AML-193 (cell line): Measurements from ENCODE around the gene ADGRG6.
"Not testable (repeated sequence)": the region's sequence is repeated elsewhere in the genome, so short reads cannot be mapped to it uniquely, and the experiment has no call there.

ENCODE experiments used
- DNase-seq, 2 experiments: peaks; one replicate each; lab custom pipeline; 2025; lab: John Stamatoyannopoulos, UW

ADGRG6 gene

DNA sequence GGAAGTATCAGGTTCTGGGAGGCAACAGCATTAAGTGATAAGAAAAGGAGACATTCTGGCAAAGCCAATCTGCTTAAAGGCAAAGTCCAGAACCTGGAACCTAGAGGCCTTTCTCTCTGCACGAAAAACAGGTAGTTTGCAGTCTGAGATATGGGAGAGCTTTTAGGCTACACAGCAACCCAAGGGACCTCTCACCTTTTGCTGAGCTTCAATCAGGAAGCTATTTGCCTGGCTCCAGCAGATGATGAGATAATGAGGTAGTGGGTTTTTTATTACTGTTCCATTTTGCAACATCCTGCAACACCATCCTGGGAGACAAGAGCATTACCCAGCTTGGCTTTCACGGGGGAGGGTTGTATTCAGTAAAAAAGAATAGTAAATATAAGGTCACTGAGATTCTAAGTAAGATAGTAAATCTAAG lies 143.1 kb downstream of the ADGRG6 start:
- no peak for DNase-seq

DNA sequence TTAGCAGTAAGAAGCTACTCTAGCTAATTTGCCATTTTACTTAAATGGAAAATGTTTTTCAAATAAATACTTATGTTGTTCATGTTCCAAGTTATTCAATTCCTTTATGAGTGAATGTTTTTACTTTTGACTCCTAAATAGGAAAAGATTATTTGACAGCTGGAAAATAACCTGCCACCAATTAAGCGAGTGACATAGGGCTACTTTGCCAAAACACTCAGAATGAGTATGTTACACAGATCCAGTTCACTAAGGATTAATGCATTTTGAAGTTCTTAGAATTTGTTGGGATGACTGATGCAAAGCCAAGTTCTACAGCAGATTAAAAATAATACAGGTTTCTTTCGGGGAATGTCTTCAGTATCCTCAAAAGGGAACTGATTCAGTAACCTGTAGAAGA lies 144.4 kb downstream of the ADGRG6 start:
- no peak for DNase-seq

DNA sequence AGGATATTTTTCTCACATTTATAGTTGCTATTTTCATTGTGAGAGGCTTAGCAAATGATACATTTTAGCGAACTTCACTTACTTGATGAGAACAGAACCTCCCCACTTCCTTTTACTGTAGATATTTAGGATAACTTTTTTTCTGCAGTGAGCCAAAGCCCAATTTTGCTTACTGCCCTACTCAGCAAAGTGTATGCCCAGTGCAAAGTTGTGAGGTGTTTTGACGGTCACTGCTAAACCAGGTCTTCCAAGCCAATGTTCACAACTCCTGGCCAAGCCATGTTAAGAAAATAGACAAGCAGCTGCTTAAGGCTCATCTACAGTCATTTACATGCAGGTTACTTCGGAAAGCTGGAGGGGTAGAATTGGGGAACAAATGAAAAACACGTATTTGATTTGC lies 144.8 kb downstream of the ADGRG6 start:
- DNase-seq, result no peak

DNA sequence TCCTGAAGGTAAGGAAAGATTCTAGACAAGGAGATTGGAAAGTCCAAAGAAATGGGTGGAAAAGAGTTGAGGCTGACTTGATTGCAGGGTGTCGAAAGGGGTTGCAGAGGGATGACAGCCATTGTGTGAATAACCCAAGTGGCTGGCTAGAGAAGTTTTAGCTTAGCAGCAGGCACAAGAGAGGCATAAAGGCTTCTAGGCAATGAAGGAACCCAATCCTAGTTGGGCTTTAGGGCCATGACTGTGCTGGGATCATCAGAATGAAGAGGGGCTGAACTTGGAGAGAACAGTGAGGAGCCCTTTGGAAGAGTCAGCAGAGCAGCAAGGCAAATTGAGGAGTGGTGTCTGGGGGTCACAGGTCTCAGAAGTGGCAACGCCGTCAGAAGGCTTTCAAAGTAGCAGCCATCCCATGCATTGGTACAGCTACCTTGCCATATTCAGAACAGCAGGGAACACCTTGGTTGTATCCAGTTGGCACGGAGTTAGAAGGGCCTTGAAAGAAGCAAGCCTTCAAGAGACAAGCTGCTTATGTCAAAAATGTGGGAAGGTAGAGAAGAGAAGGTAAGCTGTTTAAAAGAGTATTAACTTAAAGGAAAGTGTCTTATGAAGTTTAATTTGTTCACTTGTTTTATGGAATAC lies 146.4 kb downstream of the ADGRG6 start:
- DNase-seq, result no peak

DNA sequence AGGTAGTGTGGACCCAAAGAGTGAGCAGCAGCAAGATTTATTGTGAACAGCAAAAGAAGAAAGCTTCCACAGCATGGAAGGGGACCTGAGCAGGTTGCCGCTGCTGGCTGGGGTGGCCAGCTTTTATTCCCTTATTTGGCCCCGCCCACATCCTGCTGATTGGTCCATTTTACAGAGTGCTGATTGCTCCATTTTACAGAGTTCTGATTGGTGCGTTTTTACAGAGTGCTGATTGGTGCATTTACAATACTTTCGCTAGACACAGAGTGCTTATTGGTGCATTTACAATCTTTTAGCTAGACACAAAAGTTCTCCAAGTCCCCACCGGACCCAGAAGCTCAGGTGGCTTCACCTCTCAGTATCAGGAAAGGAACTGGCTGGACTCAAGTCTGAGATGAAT lies 149.0 kb downstream of the ADGRG6 start:
- DNase-seq, result not testable (repeated sequence)

DNA sequence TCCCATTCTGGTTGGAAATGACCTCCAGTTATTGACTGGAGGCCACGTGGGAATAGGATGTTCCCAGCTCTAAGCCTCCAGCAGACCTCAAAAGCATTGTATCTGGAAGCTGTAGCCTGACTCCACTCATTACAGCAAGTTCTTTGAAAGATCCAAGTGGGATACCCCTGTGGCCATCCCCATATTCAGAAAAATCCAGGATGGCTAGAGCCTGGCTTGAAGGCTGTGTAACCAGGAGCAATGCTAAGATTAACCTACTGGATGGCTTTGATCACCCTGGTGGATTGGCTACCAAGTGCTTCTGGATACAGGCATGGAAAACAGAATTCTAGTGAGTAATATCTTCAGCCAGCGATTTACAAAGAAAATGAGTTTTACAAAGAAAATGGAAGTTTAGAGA lies 151.2 kb downstream of the ADGRG6 start:
- no peak for DNase-seq

DNA sequence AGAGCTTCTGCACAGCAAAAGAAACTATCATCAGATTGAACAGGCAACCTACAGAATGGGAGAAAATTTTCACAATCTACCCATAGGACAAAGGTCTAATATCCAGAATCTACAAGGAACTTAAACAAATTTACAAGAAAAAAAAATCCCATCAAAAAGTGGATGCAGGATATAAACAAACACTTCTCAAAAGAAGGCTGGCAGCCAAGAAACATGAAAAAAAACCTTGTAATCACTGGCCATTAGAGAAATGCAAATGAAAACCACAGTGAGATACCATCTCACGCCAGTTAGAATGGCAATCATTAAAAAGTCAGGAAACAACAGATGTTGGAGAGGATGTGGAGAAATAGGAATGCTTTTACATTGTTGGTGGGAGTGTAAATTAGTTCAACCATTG lies 152.4 kb downstream of the ADGRG6 start:
- not testable (repeated sequence) for DNase-seq

DNA sequence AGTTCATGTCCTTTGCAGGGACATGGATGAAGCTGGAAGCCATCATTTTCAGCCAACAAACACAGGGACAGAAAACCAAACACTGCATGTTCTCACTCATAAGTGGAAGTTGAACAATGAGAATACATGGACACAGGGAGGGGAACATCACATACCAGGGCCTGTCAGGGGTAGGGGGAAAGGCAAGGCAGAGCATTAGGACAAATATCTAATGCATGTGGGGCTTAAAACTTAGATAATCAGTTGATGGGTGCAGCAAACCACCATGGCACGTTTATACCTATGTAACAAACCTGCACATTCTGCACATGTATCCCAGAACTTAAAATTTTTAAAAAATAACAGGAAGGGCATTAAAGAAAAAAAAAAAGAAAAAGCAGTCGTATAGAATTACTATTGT lies 153.0 kb downstream of the ADGRG6 start:
- not testable (repeated sequence) for DNase-seq

DNA sequence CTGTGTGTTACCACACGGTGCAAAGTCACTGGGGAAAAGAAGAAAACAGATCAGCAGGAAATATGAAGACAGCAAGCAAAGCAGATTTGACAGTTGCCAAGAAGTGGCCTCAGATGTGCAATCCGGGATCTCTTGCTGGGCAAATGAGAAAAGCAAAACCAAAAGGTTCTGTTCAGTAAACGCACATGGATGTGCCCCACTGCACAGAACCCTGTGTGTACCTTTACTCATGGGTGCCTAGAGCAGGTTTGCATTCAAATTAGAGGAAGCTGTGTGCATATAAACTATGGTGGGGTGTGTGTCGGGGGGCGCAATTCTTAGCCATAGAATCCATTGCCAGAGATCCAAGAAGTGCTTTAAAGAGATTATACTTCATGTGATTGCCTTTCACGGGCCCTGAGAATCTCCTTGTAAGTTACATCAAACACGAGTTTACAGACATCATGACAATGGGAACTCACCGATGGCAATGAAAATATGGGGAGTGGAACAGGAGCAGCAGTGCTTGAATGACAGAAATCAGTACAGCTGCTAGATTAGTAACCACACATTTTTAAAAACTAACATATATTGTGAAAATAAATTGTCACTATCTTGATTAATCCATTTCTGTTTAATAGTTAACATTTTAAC lies 154.3 kb downstream of the ADGRG6 start:
- no peak for DNase-seq

DNA sequence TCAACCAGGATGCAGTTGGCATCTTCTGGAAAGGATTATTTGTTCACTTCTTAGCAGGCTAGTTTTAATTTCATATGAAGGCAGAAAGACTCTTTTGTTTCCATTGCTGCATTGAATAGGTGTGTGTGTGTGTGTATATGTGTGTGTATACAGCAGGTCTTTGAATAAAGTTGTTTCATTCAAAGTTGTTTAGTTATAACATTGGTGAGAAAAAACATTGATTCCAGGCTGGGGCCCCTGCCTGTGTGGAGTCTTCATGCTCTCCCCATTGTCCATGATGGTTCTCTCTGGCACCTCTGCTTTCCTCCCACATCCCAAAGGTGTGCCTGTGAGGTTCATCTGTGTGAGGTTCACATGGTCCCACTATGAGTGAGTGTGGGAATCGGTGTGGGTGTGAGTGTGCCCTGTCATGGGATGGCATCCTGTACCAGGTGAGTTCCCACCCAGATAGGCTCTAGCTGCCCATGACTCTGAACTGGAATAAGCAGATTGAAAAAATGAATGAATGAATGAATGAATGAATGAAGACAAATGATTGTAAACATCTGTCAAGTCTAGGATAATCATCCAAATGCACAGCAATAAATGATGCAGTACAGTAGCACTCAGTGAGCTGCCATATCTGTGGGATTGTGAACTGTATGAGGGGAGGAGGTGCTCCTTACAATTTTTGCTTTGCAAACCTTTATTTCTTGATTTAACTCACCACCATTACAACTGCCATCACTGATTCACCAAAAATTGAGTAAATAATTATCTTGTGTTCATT lies 156.0 kb downstream of the ADGRG6 start:
- DNase-seq, result no peak

DNA sequence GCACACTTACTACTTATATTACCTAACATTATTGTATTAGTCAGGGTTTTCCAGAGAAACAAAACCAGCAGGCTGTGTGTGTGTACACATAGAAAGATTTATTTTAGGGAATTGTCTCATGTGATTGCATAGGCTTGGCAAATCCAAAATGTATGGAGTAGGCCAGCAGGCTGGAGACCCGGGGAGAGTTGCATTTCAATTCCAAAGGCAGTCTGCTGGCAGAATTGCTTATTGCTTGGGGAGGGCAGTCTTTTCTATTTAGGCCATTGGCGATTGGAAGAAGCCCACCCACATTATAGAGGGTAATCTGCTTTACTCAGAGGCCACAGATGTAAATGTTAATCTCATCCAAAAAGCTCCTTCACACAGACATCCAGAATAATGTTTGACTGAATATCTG lies 157.0 kb downstream of the ADGRG6 start:
- DNase-seq, result no peak

DNA sequence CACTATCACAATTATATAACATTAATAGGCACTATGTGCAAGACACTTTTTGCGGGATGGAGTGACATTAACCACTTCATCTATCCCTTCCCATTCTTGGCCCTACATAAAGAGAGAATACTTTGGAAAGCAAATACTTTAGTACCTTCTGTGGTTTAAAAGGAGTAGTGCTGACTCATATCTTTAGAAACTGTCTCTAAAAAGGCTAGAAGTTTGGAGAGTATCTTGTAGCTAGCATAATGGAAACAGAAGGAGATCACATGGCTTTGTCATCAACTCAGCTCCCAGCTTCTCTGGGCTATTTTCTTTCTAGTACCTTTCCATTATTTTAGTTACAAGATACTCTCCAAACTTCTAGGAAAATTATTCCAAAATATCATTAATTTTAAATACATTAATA lies 157.5 kb downstream of the ADGRG6 start:
- no peak for DNase-seq

DNA sequence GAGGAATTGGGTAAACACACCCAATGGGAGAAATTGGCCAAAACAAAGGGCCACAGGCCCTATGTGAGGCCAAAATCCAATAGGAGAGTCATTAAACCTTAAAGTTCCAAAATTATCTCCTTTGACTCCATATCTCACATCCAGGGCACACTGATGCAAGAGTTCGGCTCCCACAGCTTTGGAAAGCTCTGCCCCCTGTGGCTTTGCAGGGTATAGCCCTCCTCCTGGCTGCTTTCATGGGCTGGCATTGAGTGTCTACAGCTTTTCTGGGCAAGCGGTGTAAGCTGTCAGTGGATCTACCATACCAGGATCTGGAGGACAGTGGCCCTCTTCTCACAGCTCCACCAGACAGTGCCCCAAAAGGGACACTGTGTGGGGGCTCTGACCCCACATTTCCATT lies 160.5 kb downstream of the ADGRG6 start:
- no peak for DNase-seq

DNA sequence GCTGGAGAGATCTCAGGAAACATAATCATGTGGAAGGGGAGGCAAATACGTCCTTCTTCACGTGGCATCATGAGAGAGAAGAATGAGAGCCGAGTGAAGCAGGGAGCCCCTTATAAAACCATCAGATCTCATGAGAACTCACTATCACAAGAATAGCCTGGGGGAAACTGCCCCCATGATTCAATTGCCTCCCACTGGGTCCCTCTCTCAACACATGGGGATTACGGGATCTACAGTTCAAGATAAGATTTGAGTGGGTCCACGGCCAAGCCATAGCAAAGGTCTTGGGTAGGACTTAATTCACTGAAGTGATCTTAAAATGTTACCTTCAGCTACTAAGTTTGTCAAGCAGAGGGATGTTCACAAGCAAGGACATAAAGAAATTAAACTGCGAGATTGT lies 162.2 kb downstream of the ADGRG6 start:
- DNase-seq, result no peak

DNA sequence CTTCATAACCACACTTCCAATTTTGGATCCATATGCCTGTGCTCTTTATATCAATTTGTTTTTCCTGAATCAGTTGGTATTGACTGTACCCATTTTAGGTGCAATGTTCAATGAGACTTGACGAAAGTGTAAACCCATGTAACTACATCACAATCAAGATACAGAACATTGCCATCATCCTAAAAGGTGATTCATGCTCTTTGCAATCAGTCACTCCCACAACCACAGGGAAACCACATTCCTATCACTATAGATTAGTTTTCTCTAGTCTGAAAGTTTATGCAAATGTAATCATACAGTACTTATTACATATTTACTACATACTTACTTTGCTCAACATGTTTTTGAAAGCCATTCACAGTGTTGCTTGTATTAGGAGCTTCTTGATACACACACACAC lies 167.4 kb downstream of the ADGRG6 start:
- DNase-seq, result no peak

DNA sequence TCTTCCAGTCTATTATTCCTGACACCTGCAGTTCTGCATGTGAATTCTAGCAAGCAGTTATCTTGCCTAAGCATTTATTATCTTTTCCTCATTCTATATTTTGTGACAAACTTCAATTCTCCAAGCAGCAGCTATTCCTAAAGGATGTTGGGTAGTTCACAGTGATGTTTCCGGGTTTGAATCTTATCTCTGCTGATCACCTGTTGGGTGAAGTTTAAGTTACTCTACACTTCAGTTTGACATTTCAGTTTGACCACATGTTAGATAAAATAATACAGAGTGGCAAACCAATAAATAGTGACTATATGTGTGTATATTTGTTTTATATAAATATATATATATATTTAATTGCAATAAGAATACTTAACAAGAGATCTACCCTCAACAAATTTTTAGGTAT lies 168.6 kb downstream of the ADGRG6 start:
- no peak for DNase-seq

DNA sequence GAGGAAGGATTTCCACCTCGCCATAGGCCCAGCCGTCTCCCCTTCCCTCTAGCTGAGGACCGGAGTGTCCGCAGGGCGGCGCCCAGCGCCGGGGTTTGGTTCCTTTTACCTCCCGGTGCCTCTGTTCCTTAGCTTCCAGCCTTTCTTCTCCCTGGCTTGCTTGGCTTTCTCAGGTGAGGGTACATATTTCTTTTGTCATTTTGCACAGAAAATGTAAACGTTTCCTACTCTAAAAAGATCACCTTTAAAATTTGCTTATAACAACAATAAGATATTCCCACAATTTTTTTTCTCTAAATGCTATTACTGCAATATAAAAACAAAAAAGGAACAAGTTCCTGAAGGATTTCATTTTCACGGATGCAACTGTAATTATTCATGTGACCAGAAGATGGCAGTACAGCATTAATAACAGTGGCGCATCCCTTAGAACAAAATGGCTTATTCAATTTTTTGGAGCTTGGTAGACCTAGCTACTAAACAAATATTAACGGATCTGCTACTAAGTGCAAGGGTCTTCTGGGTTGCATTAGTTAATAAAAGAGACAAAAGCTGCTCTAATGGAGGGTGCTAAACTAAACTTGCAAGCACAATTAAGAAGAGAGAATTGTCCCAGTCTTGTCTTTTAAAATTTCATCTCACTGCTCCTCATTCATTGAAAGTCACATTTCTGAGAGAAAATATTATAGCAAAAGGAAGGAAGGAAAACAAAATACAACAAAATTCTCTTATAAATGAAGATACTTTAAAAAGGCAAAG lies 172.9 kb downstream of the ADGRG6 start:
- DNase-seq, result peak; percentile 55 to 60

DNA sequence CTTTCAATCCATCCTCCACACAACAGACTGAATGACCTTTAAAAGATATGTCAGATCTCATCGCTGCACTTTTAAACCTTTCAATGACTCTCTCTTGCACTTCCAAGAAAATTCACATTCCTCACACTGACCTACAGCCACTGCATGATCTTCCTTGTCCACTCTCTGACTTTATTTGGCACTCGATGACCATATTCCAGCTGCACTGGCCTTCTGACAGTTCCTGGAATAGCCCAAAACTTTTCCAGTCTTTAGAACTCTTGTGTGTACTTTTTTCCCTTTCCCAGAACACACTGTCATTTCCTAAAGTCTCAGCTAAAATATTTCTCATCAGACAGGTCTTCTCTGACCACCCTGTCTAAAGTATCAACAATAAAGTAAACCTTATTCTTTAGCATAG lies 174.6 kb downstream of the ADGRG6 start:
- DNase-seq, result no peak

DNA sequence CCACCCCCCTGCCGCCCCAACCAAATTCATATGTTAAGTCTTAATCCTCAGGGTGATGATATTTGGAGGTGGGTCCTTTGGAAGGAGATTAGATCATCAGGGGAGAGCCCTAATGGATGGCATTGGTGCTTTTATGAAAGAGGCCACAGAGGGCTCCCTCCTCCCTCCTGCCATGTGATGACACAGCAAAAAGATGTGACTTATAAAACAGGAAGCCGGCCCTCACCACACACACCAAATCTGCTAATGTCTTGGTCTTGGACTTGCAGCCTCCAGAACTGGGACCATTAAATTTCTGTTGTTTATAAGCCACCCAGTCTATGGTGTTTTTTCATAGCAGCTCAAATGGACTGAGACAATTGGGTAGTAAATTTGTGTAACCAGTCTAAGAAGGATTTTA lies 176.3 kb downstream of the ADGRG6 start:
- peak; percentile 74 to 80 for DNase-seq

DNA sequence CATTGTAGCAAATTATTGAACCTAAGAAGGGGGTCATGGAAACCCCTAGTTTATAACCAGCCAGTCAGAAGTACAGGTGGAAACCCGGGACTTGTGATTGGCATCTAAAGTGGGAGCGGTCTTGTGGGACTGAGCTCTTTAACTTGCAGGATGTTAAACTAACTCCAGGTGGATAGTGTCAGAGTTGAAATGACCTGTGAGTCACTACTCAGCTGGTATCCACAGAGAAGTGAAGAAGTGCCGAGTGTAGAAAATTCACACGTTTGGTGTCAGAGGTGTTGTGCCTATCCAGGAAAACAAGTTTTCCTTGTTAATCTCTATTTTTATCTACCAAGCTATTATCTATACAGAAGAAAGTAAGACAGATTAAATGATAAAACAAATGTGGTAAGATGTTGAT lies 179.7 kb downstream of the ADGRG6 start:
- DNase-seq, result no peak

DNA sequence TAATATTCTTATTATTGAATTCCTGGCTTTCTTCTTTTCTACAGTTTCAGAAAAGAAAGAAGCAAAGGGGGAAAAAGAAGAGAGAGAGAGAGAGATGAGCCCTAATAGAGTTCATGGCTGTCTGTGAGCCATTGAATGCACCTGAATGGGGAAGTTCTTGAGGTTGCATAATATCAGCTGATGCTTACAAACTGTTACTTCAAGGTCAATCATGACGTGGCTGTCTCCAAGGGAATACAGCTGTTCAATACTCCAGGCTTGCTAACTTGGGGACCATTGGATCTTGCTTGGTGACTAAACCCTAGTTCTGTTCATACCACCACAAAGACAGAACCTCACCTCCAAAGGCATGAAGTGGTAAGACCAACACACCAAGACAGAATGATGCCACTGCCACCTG lies 180.4 kb downstream of the ADGRG6 start:
- DNase-seq, result peak; percentile 58 to 67

DNA sequence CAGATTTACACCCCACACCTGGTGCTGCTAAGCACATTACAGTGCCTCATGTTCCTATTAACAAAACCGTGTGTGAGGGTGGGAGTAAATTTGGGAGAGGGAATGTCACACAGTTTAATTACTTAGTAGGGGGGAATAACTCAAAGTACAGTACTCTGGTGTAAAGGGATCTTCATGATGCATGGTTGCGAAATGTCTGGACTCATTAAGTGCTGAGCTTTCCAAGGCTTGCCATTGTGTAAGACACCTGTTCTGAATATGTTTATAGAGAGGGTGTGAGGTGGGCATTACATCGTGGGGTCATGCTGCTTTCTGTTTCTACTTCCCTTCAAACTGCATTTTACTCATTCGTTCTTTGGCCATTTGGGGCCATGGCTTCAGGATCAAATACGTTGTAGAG lies 181.2 kb downstream of the ADGRG6 start:
- DNase-seq, result peak in 1 of 2 experiments; percentile 6

DNA sequence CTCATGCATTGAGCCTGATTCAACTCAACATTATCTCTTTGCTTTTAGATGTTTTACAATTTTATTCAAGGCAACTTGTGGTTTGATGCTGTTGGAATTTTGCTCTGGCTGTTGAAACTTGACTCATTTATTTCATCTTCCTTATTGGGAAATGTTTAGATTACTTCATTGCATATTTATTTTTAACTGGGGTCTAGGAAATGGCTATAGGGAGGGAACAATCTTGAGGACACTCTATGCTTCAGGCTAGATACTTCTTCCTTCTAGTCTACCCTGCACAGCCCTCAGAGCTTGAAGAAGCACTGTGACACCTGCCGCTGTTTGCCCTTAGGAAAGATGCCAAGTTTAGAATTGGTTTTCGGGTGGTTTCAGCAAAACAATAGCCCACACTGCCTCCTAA lies 183.4 kb downstream of the ADGRG6 start:
- DNase-seq, result no peak
